HG03432 (cell line): ENCODE results near the gene MYNN.

Source experiments
- ATAC-seq: cut with Tn5 transposase; IDR thresholded peaks from one replicate; pipeline ENCODE4 v1.9.1; 2021; ENCODE audit warnings: mild to moderate bottlenecking, moderate library complexity; ENCODE audit not compliant: unreplicated experiment

The MYNN gene

GRCh38 chr3:169822983-169823382, 49.8 kb downstream of the MYNN start:
- no peak for ATAC-seq

DNA sequence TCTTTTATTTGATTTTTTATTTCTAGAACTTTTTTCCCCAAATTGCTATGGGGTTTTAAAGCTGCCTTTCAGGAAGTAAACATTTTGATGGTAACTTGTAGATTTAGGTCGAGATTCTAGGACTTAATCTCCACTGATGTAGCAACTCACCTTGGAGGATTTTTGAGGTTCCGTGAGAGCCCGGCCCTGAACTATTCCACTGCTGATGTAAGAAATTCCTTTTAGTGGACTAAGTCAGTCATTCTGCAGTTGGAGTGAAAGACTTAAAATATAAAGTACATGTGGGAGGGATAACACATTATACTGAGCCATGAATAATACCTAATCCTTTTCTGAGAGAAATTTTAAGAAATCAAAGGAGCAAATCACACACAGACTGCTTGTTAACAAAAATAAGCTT, 52.1 kb downstream of the MYNN start:
- no peak for ATAC-seq

- no peak for ATAC-seq
Measured at GRCh38 chr3:169827712-169828111, 54.5 kb downstream of the MYNN start.

DNA sequence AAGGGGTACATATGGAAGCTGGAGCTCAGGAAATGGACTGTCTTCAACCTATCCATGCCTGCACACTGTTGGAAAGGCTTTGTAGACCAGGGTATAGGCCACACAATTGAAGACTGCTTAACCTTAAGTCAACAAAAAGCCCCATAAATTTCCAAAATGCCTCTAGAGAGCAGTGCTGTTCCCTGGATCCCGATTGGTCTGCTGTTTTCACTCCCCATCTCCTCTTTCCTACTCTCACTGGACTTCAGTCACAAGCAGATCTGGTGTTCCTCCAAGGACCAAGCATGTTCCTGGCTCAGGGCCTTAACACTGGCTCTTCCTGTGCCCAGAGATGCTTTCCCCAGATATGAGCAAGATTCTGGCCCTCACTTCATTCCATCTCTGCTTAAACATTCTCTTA, 62.3 kb downstream of the MYNN start:
- peak; percentile 5 for ATAC-seq

GRCh38 chr3:169836078-169836941, 63.1 kb downstream of the MYNN start:
- ATAC-seq = peak; percentile 85

DNA sequence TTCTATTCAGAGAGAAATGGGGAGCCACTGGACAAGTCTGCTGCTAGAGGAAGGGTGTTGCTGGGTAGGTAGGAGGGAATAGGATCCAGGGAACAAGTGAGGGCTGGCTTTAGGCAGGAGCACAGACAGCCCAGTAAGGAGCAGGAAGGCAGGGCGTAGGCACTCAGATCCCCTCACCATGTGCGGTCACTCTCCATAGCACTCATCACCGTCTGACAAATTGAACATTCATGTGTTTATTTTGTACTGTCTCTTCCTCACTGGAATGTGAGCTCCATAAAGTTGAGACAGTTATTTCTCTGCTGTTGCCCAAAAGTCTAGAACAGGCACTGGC, 63.7 kb downstream of the MYNN start:
- no peak for ATAC-seq

DNA sequence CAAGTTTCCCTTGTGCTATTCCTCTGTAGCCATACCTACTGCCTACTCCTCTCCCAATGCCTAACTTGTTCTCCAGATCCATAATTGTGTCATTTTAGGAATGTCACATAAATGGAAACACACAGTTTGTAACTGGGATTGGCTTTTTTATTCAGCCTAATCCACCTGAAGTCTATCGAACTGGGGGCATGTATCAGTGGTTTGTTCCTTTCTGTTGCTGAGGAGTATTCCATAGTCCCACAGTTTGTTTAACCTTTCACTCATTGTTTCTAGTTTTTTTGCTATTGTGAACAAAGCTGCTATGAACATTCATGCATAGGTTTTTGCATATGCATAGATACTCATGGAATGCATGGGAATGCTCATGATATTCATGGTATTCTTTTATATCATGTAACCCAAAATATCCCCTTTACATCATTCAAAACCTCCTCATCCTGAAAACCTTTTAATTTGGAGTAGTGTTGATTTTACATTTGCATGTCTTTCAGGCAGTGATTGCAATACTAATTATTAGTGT, 65.4 kb downstream of the MYNN start:
- no peak for ATAC-seq
